ENCODE results near the gene DAPK1. TPM values are rescaled to one million over a fixed set of nuclear protein-coding genes. Genes with fewer than 3 reads are reported as not detected.

The DAPK1 gene
- total and polyA plus RNA-seq, 11 donors = 1.0 to 52.5 (median 2.3) TPM

GRCh38 chr9:87640385-87640795 lies 142.7 kb downstream of the DAPK1 start:
- TF ChIP-seq CTCF (IDR thresholded peaks at IDR 0.05) (no peak), POLR2A (IDR thresholded peaks at IDR 0.05) (no peak)
- Histone ChIP-seq H3K4me3 (no peak overlapping the region), H3K27ac (peak overlapping the region in 1 of 12 donors; percentile 44), H3K9me3 (no peaks in the 10 kb centered on the region), H3K36me3 (peaks cover 0 to 17% (median 0%) of the 10 kb centered on the region in 9 donors), H3K27me3 (no peaks in the 10 kb centered on the region), H3K4me1 (peaks cover 0 to 12% (median 0%) of the 10 kb centered on the region in 12 donors)
- intact Hi-C loops (cut with DNase I) = loop anchor here in 2 of 10 donors (10.0 kb wide), 2 partner anchors 126 to 146 kb away; partner anchors contain the start of gene DAPK1 (in 1 of the 2)
- DNase-seq (no peak), ATAC-seq (peak in 2 of 4 donors; percentile 57 to 68)
- 19 to 30% (median 23%) methylated on average over 3 to 5 of the region's 5 CpGs for whole genome bisulfite sequencing, 4 donors

GRCh38 chr9:87641067-87641466 lies 143.4 kb downstream of the DAPK1 start:
- no peak overlapping the region for H3K4me3 ChIP-seq
- H3K36me3 ChIP-seq = peaks cover 0 to 17% (median 0%) of the 10 kb centered on the region in 9 donors
- peaks cover 0 to 12% (median 0%) of the 10 kb centered on the region in 12 donors for H3K4me1 ChIP-seq
- intact Hi-C loops (cut with DNase I) = loop anchor here in 2 of 10 donors (10.0 kb wide), 2 partner anchors 126 to 146 kb away; partner anchors contain the start of gene DAPK1 (in 1 of the 2)
- no peak overlapping the region for H3K27ac ChIP-seq
- DNase-seq (no peak), ATAC-seq (no peak)
- H3K27me3 ChIP-seq = no peaks in the 10 kb centered on the region
- H3K9me3 ChIP-seq = no peaks in the 10 kb centered on the region
- TF ChIP-seq CTCF (IDR thresholded peaks at IDR 0.05) = no peak
- TF ChIP-seq POLR2A (IDR thresholded peaks at IDR 0.05) = no peak
- 93 to 98% (median 97%) methylated on average over 3 of the region's 3 CpGs for WGBS, 4 donors

GRCh38 chr9:87642330-87643106 lies 144.9 kb downstream of the DAPK1 start:
- Histone ChIP-seq H3K4me3 (no peak overlapping the region), H3K27me3 (no peaks in the 10 kb centered on the region), H3K9me3 (no peaks in the 10 kb centered on the region), H3K4me1 (peaks cover 0 to 12% (median 0%) of the 10 kb centered on the region in 12 donors), H3K27ac (peak overlapping the region in 1 of 12 donors; percentile 41), H3K36me3 (peaks cover 0 to 17% (median 0%) of the 10 kb centered on the region in 9 donors)
- TF ChIP-seq CTCF (IDR thresholded peaks at IDR 0.05) (no peak), POLR2A (IDR thresholded peaks at IDR 0.05) (no peak)
- DNase-seq (no peak), ATAC-seq (no peak)
- intact Hi-C loops (cut with DNase I) = loop anchor here in 2 of 10 donors (10.0 kb wide), 2 partner anchors 128 to 148 kb away; partner anchors contain the start of gene DAPK1 (in 1 of the 2)
- 73 to 83% (median 79%) methylated on average over 6 of the region's 6 CpGs for WGBS, 4 donors

GRCh38 chr9:87643107-87643650 lies 145.5 kb downstream of the DAPK1 start:
- H3K27me3 ChIP-seq = no peaks in the 10 kb centered on the region
- intact Hi-C loops (cut with DNase I) = loop anchor here in 2 of 10 donors (10.0 kb wide), 2 partner anchors 128 to 148 kb away; partner anchors contain the start of gene DAPK1 (in 1 of the 2)
- peaks cover 0 to 23% (median 0%) of the 10 kb centered on the region in 9 donors for H3K36me3 ChIP-seq
- peak overlapping the region in 1 of 12 donors; percentile 41 for H3K27ac ChIP-seq
- no peak for DNase-seq
- TF ChIP-seq POLR2A (IDR thresholded peaks at IDR 0.05) = no peak
- TF ChIP-seq CTCF (IDR thresholded peaks at IDR 0.05) = no peak
- H3K4me3 ChIP-seq = no peak overlapping the region
- H3K4me1 ChIP-seq = peaks cover 0 to 12% (median 0%) of the 10 kb centered on the region in 12 donors
- no peak for ATAC-seq
- 64 to 88% (median 78%) methylated on average over 9 of the region's 9 CpGs for WGBS, 4 donors
- no peaks in the 10 kb centered on the region for H3K9me3 ChIP-seq
